Endodermal cell (in vitro differentiated cells): Measurements from ENCODE around the gene ASTN1. TPM values are rescaled to one million over a fixed set of nuclear protein-coding genes. Genes with fewer than 3 reads are reported as not detected.

Experiments used
- DNase-seq: peaks from one replicate; pipeline ENCODE4 v3.0.0-alpha.2; 2017
- H3K27ac ChIP-seq: 2 replicates; pipeline ENCODE4 v1.5.1; 2013; ENCODE audit warnings: mild to moderate bottlenecking, low read depth, low read length, moderate library complexity
- H3K27me3 ChIP-seq: 2 replicates; pipeline ENCODE4 v1.6.1; 2013; ENCODE audit warnings: mild to moderate bottlenecking, low read length, moderate library complexity; ENCODE audit not compliant: insufficient read depth, control insufficient read depth, poor library complexity, severe bottlenecking
- H3K36me3 ChIP-seq: 2 replicates; pipeline ENCODE4 v1.7.0; 2013; ENCODE audit warnings: mild to moderate bottlenecking, low read length, moderate library complexity; ENCODE audit not compliant: control insufficient read depth, insufficient read depth
- H3K4me1 ChIP-seq: one replicate; pipeline ENCODE4 v1.7.0; 2013; ENCODE audit warnings: low read length; ENCODE audit not compliant: control insufficient read depth, insufficient read depth
- H3K4me3 ChIP-seq: 2 replicates; pipeline ENCODE4 v1.5.1; 2013; ENCODE audit warnings: mild to moderate bottlenecking, low read length, moderate library complexity
- H3K9ac ChIP-seq: 2 replicates; pipeline ENCODE4 v1.6.1; 2013; ENCODE audit warnings: mild to moderate bottlenecking, low read length, moderate library complexity; ENCODE audit not compliant: poor library complexity, severe bottlenecking; ENCODE audit errors: extremely low read depth
- H3K9me3 ChIP-seq: 2 replicates; pipeline ENCODE4 v1.6.1; 2013; ENCODE audit warnings: mild to moderate bottlenecking, low read length, moderate library complexity; ENCODE audit not compliant: control insufficient read depth
- H3K27ac Mint-ChIP-seq: 2 replicates; pipeline ENCODE4 v1.8.0; 2020; ENCODE audit warnings: mixed read lengths
- H3K27me3 Mint-ChIP-seq: 2 replicates; pipeline ENCODE4 v1.8.0; 2021; ENCODE audit warnings: mild to moderate bottlenecking, mixed read lengths; ENCODE audit not compliant: insufficient read depth
- H3K36me3 Mint-ChIP-seq: 2 replicates; pipeline ENCODE4 v1.8.0; 2020; ENCODE audit warnings: low read depth, mixed read lengths
- H3K4me1 Mint-ChIP-seq: 2 replicates; pipeline ENCODE4 v1.8.0; 2020; ENCODE audit warnings: mixed read lengths
- H3K4me3 Mint-ChIP-seq: 2 replicates; pipeline ENCODE4 v1.8.0; 2020; ENCODE audit warnings: mild to moderate bottlenecking, moderate library complexity, mixed read lengths
- H3K9me3 Mint-ChIP-seq: 2 replicates; pipeline ENCODE4 v1.8.0; 2020; ENCODE audit warnings: mild to moderate bottlenecking, mixed read lengths
- WGBS, 2 experiments: methylation state at CpG; one replicate each; pipeline versions ENCODE4 v1.1.5 to v1.1.7; 2013; ENCODE audit warnings: missing lambda C conversion rate in 2 of 2, mixed read lengths in 1 of 2; ENCODE audit not compliant: insufficient coverage in 1 of 2, insufficient read length in 1 of 2; 5-methylcytosine and 5-hydroxymethylcytosine counted together
- total RNA-seq, 2 donors: library from RNA; stranded (reverse); fragmentation: NEBNext Ultra II Directional in 1 of 2; extraction: Animal tissue kit (Norgen Biotek cat#: 25700) in 1 of 2; gene quantifications; 2 replicates in 1 of 2; 3 replicates in 1 of 2; pipeline ENCODE4 v1.2.1, GENCODE V29; 2021
- TF ChIP-seq, protein P1 (sequence below): fragments of 200-600 bp; sonication (generic); conservative IDR thresholded peaks from 2 replicates; pipeline ENCODE4 v1.5.0; 2021; ENCODE audit warnings: antibody characterized with exemption, mild to moderate bottlenecking

The ASTN1 gene
- total RNA-seq, 2 donors from 2014 or later, result 0.31 to 0.70 TPM

DNA sequence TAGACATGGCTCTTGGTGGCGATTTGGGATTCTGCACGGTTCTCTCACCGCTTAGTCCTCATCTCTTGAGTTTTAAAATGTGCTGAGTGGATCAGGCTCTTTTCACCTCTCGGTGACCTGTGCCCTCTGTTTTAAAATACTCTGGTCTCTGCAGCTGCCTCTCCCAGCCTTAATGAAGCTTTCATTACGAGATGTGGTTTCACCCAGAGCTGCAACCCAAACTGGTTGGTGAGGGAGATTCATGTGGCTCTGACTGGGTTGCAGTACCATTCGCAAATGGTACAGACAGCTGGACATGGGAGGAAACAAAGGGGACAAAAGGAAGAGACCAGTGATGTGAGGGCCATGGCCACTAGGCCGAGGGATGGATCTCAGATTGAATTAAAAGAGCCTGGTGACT is 258.9 kb downstream of the ASTN1 start:
- H3K9me3 ChIP-seq, result no peaks in the 10 kb centered on the region
- Mint-ChIP-seq H3K4me3 (no peak overlapping the region), H3K27me3 (peaks cover 14% of the 10 kb centered on the region), H3K4me1 (peaks cover 15% of the 10 kb centered on the region), H3K36me3 (no peaks in the 10 kb centered on the region), H3K27ac (no peak overlapping the region), H3K9me3 (no peaks in the 10 kb centered on the region)
- H3K36me3 ChIP-seq, result no peaks in the 10 kb centered on the region
- no peak overlapping the region for H3K27ac ChIP-seq
- peaks cover 3% of the 10 kb centered on the region for H3K4me1 ChIP-seq
- TF ChIP-seq, protein P1, sequence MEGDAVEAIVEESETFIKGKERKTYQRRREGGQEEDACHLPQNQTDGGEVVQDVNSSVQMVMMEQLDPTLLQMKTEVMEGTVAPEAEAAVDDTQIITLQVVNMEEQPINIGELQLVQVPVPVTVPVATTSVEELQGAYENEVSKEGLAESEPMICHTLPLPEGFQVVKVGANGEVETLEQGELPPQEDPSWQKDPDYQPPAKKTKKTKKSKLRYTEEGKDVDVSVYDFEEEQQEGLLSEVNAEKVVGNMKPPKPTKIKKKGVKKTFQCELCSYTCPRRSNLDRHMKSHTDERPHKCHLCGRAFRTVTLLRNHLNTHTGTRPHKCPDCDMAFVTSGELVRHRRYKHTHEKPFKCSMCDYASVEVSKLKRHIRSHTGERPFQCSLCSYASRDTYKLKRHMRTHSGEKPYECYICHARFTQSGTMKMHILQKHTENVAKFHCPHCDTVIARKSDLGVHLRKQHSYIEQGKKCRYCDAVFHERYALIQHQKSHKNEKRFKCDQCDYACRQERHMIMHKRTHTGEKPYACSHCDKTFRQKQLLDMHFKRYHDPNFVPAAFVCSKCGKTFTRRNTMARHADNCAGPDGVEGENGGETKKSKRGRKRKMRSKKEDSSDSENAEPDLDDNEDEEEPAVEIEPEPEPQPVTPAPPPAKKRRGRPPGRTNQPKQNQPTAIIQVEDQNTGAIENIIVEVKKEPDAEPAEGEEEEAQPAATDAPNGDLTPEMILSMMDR, result no peak
- 87 to 95% methylated on average over 6 to 7 of the region's 7 CpGs for WGBS, 2 experiments
- no peak overlapping the region for H3K9ac ChIP-seq
- H3K4me3 ChIP-seq, result no peak overlapping the region
- H3K27me3 ChIP-seq, result peaks cover 15% of the 10 kb centered on the region
- DNase-seq, result no peak

DNA sequence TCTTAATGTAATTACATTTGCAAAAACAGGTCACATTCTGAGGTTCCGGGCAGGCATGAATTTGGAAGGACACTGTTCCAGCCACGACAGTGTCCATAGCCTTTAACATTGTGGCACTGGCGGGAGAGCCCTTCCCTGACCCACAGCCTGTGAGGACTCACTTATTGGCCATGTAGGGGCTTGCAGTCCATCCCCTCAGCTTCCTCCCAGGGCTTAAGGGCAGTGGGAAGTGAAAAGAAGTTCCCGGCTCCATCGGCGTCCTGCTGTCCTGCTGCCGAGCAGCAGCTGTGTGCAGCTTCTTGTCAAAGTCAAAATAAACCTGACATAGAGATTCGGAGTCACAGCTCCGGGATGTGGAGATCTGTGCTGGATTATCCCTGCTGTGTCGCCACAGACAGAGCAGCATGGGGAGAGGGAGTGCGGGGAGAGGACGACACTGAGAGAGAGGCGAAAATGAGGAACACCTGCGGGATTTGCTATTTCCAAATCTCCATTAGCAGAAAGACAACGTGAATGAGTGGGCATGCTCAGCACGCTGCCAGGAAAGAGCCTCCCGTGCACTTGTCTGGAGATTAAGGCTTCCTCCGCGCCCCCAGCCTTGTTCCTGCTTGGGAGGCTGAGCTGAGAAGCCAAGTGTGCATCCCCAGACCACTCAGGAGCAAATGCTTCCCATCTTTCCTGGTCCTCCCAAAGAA is 260.3 kb downstream of the ASTN1 start:
- DNase-seq, result no peak
- Mint-ChIP-seq H3K27me3 (peaks cover 27% of the 10 kb centered on the region), H3K36me3 (no peaks in the 10 kb centered on the region), H3K4me3 (peak overlapping the region; percentile 11), H3K27ac (no peak overlapping the region), H3K9me3 (no peaks in the 10 kb centered on the region), H3K4me1 (peaks cover 15% of the 10 kb centered on the region)
- Histone ChIP-seq H3K9ac (no peak overlapping the region), H3K27me3 (peaks cover 29% of the 10 kb centered on the region), H3K4me3 (no peak overlapping the region), H3K9me3 (no peaks in the 10 kb centered on the region), H3K27ac (no peak overlapping the region), H3K4me1 (peaks cover 3% of the 10 kb centered on the region), H3K36me3 (no peaks in the 10 kb centered on the region)
- 53 to 60% methylated on average over 12 to 19 of the region's 19 CpGs for WGBS, 2 experiments
- TF ChIP-seq, protein P1, result no peak

DNA sequence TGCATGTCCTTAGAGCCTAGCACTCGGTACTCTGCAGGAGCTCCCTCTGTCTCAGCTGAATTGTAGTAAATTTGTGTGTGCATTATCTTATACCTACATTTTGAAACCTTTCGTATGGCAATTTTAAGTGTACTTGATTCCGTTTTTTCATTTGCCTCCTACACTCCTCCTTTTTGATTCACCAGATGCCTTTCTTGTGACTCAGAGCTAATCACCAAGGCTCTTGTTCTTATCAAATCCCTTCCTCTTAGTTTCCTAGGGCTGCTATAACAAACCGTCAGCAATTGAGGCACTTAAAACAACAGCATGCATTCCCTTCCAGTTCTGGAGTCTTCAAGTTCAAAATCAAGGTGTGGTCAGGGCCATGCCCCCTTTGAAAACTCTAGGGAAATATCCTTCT is 261.0 kb downstream of the ASTN1 start:
- H3K4me1 ChIP-seq, result peaks cover 3% of the 10 kb centered on the region
- Mint-ChIP-seq H3K4me3 (no peak overlapping the region), H3K36me3 (no peaks in the 10 kb centered on the region), H3K27ac (peak overlapping the region; percentile 26), H3K27me3 (peaks cover 31% of the 10 kb centered on the region), H3K9me3 (no peaks in the 10 kb centered on the region), H3K4me1 (peaks cover 15% of the 10 kb centered on the region)
- H3K27ac ChIP-seq, result no peak overlapping the region
- H3K4me3 ChIP-seq, result no peak overlapping the region
- no peak for DNase-seq
- TF ChIP-seq, protein P1, result no peak
- peaks cover 36% of the 10 kb centered on the region for H3K27me3 ChIP-seq
- no peak overlapping the region for H3K9ac ChIP-seq
- 72 to 81% methylated on average over 3 to 4 of the region's 4 CpGs for WGBS, 2 experiments
- no peaks in the 10 kb centered on the region for H3K36me3 ChIP-seq
- H3K9me3 ChIP-seq, result no peaks in the 10 kb centered on the region
